ENCODE results near the gene WDR44. TPM values are rescaled to one million over a fixed set of nuclear protein-coding genes. Genes with fewer than 3 reads are reported as not detected.
"Not testable (repeated sequence)": the region's sequence is repeated elsewhere in the genome, so short reads cannot be mapped to it uniquely, and the experiment has no call there.

The WDR44 gene
- total and polyA plus RNA-seq, 12 donors = 2.2 to 25.9 (median 13.8) TPM

DNA sequence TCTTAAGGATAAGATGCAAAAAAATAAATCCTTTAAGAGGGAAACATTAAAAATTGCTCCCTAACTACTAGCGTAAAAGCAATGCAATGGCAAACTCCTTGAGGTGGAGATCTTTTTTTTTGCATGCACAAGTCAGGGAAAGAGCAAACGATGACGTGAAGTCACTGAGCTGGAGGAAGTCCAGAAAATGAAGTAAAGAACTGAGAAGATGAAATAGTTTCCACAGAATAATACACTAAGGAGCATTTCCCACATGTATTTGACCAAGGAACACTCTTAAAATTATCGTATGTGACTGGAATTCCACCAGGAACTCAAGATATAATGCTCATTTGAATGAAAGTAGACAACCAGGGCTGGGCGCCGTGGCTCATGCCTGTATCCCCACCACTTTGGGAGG lies 128.7 kb downstream of the WDR44 start:
- no peaks in the 10 kb centered on the region for H3K4me1 ChIP-seq (replicated peaks in 1 of 2)
- intact Hi-C loops (cut with DNase I) = no loop called here
- no peaks in the 10 kb centered on the region for H3K36me3 ChIP-seq (replicated peaks in 1 of 2)
- H3K27me3 ChIP-seq = no peaks in the 10 kb centered on the region
- TF ChIP-seq POLR2A (IDR thresholded peaks at IDR 0.05) = no peak
- TF ChIP-seq, protein P1, sequence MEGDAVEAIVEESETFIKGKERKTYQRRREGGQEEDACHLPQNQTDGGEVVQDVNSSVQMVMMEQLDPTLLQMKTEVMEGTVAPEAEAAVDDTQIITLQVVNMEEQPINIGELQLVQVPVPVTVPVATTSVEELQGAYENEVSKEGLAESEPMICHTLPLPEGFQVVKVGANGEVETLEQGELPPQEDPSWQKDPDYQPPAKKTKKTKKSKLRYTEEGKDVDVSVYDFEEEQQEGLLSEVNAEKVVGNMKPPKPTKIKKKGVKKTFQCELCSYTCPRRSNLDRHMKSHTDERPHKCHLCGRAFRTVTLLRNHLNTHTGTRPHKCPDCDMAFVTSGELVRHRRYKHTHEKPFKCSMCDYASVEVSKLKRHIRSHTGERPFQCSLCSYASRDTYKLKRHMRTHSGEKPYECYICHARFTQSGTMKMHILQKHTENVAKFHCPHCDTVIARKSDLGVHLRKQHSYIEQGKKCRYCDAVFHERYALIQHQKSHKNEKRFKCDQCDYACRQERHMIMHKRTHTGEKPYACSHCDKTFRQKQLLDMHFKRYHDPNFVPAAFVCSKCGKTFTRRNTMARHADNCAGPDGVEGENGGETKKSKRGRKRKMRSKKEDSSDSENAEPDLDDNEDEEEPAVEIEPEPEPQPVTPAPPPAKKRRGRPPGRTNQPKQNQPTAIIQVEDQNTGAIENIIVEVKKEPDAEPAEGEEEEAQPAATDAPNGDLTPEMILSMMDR (IDR thresholded peaks at IDR 0.05) = no peak
- H3K4me3 ChIP-seq = no peak overlapping the region
- no peaks in the 10 kb centered on the region for H3K9me3 ChIP-seq (replicated peaks in 1 of 3)
- WGBS, 4 donors = 37 to 65% (median 62%) methylated on average over 4 to 6 of the region's 6 CpGs
- no peak overlapping the region for H3K27ac ChIP-seq
- DNase-seq = no peak

DNA sequence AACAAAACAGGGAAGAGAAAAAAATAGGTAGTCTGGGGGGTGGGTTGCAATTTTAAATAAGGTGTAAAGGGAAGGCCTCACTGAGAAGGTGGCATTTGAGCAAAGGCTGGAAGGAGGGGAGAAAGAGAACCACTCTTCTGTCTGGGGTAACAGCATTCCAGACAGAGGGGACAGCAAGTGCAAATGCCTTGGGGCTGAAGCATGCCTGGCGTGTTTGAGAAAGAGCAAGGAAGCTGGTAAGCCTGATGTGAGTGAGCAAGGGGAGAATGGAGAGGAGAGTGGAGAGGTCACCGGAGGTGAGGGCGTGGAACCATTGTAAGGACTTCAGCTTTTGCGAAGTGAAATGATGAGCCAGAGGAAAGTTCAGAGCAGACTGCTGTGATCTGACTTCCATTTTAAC lies 130.0 kb downstream of the WDR44 start:
- Histone ChIP-seq H3K36me3 (replicated peaks in 1 of 2) (no peaks in the 10 kb centered on the region), H3K4me1 (replicated peaks in 1 of 2) (no peaks in the 10 kb centered on the region), H3K27ac (no peak overlapping the region), H3K27me3 (no peaks in the 10 kb centered on the region), H3K4me3 (no peak overlapping the region), H3K9me3 (replicated peaks in 1 of 3) (no peaks in the 10 kb centered on the region)
- TF ChIP-seq, protein P1 (IDR thresholded peaks at IDR 0.05) = no peak
- TF ChIP-seq POLR2A (IDR thresholded peaks at IDR 0.05) = no peak
- intact Hi-C loops (cut with DNase I) = no loop called here
- WGBS, 4 donors = 73 to 95% (median 86%) methylated on average over 4 of the region's 4 CpGs
- DNase-seq = no peak

DNA sequence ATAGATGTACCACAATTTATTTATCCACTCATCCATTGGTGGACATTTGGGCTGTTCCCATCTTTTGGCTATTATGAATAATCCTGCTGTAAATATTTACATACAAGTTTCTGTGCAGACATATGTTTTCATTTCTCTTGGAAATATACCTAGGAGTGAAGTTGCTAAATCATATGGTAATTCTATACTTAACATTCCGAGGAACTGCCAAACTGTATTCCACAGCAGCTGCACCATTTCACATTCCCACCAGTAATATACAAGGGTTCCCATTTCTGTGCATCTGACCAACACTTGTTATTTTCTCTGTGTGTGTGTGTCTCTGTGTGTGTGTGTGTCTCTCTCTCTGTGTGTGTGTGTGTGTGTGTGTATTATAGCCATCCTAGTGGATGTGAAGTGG lies 134.3 kb downstream of the WDR44 start:
- H3K27me3 ChIP-seq = no peaks in the 10 kb centered on the region
- no peaks in the 10 kb centered on the region for H3K36me3 ChIP-seq (replicated peaks in 1 of 2)
- H3K9me3 ChIP-seq (replicated peaks in 1 of 3) = no peaks in the 10 kb centered on the region
- DNase-seq = no peak
- TF ChIP-seq POLR2A (IDR thresholded peaks at IDR 0.05) = no peak
- TF ChIP-seq, protein P1 (IDR thresholded peaks at IDR 0.05) = no peak
- no peak overlapping the region for H3K27ac ChIP-seq
- WGBS, 4 donors = 77 to 100% (median 86%) methylated on average over 1 of the region's 1 CpG
- H3K4me3 ChIP-seq = no peak overlapping the region
- no peaks in the 10 kb centered on the region for H3K4me1 ChIP-seq (replicated peaks in 1 of 2)
- intact Hi-C loops (cut with DNase I) = no loop called here

DNA sequence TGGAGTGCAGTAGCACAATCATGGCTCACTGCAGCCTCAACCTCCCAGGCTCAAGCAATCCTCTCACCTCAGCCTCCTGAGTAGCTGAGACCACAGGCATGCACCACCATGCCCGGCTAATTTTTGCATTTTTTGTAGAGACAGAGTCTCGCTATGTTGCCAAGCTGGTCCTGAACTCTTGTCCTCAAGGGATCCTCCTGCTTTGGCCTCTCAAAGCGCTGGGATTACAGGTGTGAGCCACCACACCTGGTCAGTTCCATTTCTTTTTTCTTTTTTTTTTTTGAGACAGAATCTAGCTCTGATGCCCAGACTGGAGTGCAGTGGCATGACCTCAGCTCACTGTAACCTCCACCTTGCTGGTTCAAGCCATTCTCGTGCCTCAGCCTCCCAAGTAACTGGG lies 136.5 kb downstream of the WDR44 start:
- H3K36me3 ChIP-seq (replicated peaks in 1 of 2); H3K4me1 ChIP-seq (replicated peaks in 1 of 2); H3K27ac ChIP-seq; H3K4me3 ChIP-seq; H3K9me3 ChIP-seq (replicated peaks in 1 of 3); DNase-seq; H3K27me3 ChIP-seq; intact Hi-C loops (cut with DNase I): not testable (repeated sequence)
- WGBS, 4 donors = 84 to 93% (median 89%) methylated on average over 4 of the region's 4 CpGs

DNA sequence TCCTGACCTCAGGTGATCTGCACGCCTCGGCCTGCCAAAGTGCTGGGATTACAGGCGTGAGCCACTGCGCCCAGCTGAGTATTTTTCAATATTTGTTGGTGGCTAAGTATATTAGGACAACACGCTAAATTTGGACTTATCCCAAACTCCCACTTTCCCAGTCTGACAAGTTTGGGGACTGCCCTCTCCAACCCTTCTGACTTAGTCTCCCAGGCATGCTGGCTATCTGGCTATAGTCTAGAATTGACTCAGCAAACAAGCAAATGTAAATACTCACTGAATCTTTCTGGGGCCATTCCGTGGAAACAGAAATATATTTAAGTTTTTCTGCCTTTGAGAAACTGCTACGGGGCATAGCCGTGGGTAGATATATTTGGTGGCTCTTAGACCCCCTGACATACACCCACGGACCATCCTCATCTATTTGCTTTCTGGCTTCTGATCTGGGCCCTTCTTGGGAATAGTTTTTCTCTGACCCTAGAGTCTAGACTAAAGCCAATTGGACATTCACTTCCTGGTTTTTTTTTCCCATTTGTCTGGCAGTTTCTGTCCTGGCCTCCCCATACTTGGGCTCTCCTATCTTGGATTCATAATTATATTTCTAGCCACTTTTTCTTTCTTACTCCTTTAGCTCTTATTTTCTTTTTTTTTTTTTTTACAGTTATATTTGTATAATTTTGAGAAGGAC lies 138.5 kb downstream of the WDR44 start:
- Histone ChIP-seq H3K4me3 (no peak overlapping the region), H3K4me1 (replicated peaks in 1 of 2) (no peaks in the 10 kb centered on the region), H3K27ac (no peak overlapping the region), H3K36me3 (replicated peaks in 1 of 2) (no peaks in the 10 kb centered on the region), H3K27me3 (no peaks in the 10 kb centered on the region), H3K9me3 (replicated peaks in 1 of 3) (no peaks in the 10 kb centered on the region)
- WGBS, 4 donors = 75 to 89% (median 86%) methylated on average over 9 of the region's 9 CpGs
- intact Hi-C loops (cut with DNase I) = no loop called here
- DNase-seq = no peak
- TF ChIP-seq, protein P1 (IDR thresholded peaks at IDR 0.05) = no peak
- TF ChIP-seq POLR2A (IDR thresholded peaks at IDR 0.05) = no peak

DNA sequence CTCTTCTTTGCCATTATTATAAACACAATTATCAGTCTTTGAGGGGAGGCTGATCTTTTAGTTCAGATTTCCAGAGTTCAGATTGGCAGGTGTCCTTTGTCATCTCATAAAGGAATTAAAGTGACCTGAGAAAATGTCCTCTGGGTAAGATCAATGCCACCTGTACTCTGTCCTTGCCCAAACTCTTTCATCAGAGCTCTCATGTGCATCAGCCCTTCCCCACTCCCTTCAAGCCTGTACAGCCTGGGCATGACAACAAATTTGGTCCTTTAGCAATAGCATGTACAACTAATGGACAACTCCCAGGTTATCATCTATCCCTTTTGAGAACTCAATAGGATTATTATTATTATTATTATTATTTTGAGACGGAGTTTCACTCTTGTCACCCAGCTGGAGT lies 140.8 kb downstream of the WDR44 start:
- H3K27ac ChIP-seq; H3K9me3 ChIP-seq (replicated peaks in 1 of 3); intact Hi-C loops (cut with DNase I); H3K4me1 ChIP-seq (replicated peaks in 1 of 2); H3K4me3 ChIP-seq; H3K36me3 ChIP-seq (replicated peaks in 1 of 2); DNase-seq; H3K27me3 ChIP-seq: not testable (repeated sequence)
- 80 to 97% (median 84%) methylated on average over 1 of the region's 1 CpG for WGBS, 4 donors

All from adrenal gland (tissue), 12 donors.